ENCODE measurements around the gene SPIN3. TPM values are rescaled to one million over a fixed set of nuclear protein-coding genes. Genes with fewer than 3 reads are reported as not detected.

The SPIN3 gene
- total and polyA plus RNA-seq, 2 of the 13 experiments (the other 11 are each of a cell fraction or from before 2014, with no cell fraction given), result 8.4 to 8.8 TPM

DNA sequence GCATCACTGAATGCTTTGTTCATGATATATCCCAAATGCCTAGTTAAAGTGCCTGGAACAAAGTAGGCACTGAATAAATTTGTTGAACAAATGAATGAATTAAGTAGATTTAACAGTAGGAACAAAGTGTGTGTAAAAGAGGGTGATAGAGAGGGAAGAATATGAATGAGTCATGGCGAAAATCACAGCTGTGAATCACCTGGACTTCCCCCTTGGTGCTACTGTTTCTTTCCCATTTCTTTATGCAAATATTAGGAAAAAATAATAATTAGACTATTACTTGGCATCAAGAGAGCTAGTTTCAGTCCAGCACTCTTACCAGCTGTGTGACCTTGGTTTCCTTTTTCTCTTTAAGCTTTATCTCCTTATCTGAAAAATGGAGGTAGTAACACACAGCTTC is 9.2 kb downstream of the SPIN3 start:
- POLR2A ChIA-PET, result no interaction called here
- intact Hi-C loops (cut with micrococcal nuclease; ENCODE audit: unreplicated experiment), result no loop called here

DNA sequence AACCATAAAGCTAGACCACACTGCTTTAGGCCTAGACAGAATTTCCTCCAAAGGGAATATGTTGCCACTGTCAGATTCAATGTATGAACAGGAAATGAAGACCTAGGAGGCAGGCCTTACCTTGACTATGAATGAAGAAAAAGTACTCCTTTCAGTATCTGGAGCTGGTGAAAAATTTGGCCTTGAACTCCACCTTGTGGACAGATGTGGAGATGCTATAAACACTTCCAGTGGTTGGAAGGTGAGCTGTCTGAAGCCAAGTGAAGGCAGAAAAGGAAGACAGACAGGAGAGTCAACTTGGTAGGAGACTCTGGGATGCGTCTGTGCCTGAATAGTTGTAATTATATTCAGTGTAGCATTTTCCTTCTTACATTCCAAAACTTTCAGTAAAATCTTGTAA is 17.2 kb downstream of the SPIN3 start:
- Histone ChIP-seq H3K27me3 (ENCODE audit: control insufficient read depth in 1 of 2, insufficient read depth in 2 of 2, low read length in 2 of 2) (no peaks in the 10 kb centered on the region), H3K9ac (ENCODE audit: insufficient read depth, low read depth, low read length) (no peak overlapping the region), H4K20me1 (ENCODE audit: insufficient read depth, low read length) (no peaks in the 10 kb centered on the region), H3K36me3 (replicated peaks in 1 of 2; ENCODE audit: control insufficient read depth in 1 of 2, insufficient read depth in 2 of 2, low read length in 2 of 2) (peaks cover 5 to 13% of the 10 kb centered on the region in 2 experiments; a peak in 3 of 5 replicates), H3K27ac (ENCODE audit: extremely low read length, insufficient read depth, low read length) (no peak overlapping the region), H3K79me2 (ENCODE audit: insufficient read depth, low read length) (no peaks in the 10 kb centered on the region), H3K4me1 (ENCODE audit: insufficient read depth, low read length) (no peaks in the 10 kb centered on the region), H2AFZ (ENCODE audit: low read length) (no peak overlapping the region), H3K4me3 (replicated peaks in 1 of 3; ENCODE audit: insufficient read depth in 1 of 3, low read depth in 2 of 3, low read length in 3 of 3) (no peak overlapping the region), H3K9me3 (ENCODE audit: low read length) (no peaks in the 10 kb centered on the region), H3K4me2 (ENCODE audit: low read depth, low read length) (no peak overlapping the region)
- DNase-seq (ENCODE audit: low spot score) (peak; percentile 14), ATAC-seq (peak; percentile 74), FAIRE-seq (peak; percentile 72)
- BruUV-seq (replicated peaks), result no TSS peak
- TF ChIP-seq ZFP36L1 (CRISPR knock-in tag; IDR thresholded peaks at IDR 0.05) (no peak), SMC3 (IDR thresholded peaks at IDR 0.05; ENCODE audit: low read length) (peak; percentile 71), NFATC3 (CRISPR knock-in tag; IDR thresholded peaks at IDR 0.05) (no peak), STAG1 (CRISPR knock-in tag; IDR thresholded peaks at IDR 0.05) (peak; percentile 66), HOXA5 (CRISPR knock-in tag; IDR thresholded peaks at IDR 0.05) (no peak), NFE2L2 (IDR thresholded peaks at IDR 0.05; ENCODE audit: low read length) (no peak)
- TF ChIP-seq, protein P1, sequence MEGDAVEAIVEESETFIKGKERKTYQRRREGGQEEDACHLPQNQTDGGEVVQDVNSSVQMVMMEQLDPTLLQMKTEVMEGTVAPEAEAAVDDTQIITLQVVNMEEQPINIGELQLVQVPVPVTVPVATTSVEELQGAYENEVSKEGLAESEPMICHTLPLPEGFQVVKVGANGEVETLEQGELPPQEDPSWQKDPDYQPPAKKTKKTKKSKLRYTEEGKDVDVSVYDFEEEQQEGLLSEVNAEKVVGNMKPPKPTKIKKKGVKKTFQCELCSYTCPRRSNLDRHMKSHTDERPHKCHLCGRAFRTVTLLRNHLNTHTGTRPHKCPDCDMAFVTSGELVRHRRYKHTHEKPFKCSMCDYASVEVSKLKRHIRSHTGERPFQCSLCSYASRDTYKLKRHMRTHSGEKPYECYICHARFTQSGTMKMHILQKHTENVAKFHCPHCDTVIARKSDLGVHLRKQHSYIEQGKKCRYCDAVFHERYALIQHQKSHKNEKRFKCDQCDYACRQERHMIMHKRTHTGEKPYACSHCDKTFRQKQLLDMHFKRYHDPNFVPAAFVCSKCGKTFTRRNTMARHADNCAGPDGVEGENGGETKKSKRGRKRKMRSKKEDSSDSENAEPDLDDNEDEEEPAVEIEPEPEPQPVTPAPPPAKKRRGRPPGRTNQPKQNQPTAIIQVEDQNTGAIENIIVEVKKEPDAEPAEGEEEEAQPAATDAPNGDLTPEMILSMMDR (CRISPR knock-in tag; IDR thresholded peaks at IDR 0.05), result peak; percentile 70
- POLR2A ChIA-PET, result interaction anchor here (1.5 kb wide), 1 partner anchor 17 kb away, joined by 5 read pairs; the partner anchor contains the start of gene SPIN3
- intact Hi-C loops (cut with micrococcal nuclease; ENCODE audit: unreplicated experiment), result loop anchor here (1.0 kb wide), 1 partner anchor 175 kb away; no protein-coding TSS in a partner anchor
- CTCF ChIA-PET (ENCODE audit: low intra/inter-chr PET ratio, low total read pairs), result interaction anchor here (1.4 to 2.2 kb wide), 2 partner anchors 175 to 214 kb away, joined by 5 to 12 read pairs; no protein-coding TSS in a partner anchor
- in situ Hi-C loops (cut with HindIII; ENCODE audit: extremely low pct_ligation_motif_present, low pct_unique_long_range_greater_than_20kb), result loop anchor here (25.0 kb wide), 1 partner anchor 166 kb away; no protein-coding TSS in a partner anchor
- 29% methylated on average over 1 of the region's 1 CpG for WGBS (ENCODE audit: low lambda C conversion rate)

More for the DNA sequence above, 9.2 kb downstream of the SPIN3 start:
- no peak overlapping the region for H3K27ac ChIP-seq (ENCODE audit: extremely low read length, insufficient read depth, low read length)
- H3K4me3 ChIP-seq (replicated peaks in 1 of 3; ENCODE audit: insufficient read depth in 1 of 3, low read depth in 2 of 3, low read length in 3 of 3), result no peak overlapping the region
- in situ Hi-C loops (cut with HindIII; ENCODE audit: extremely low pct_ligation_motif_present, low pct_unique_long_range_greater_than_20kb), result loop anchor here (25.0 kb wide), 1 partner anchor 174 kb away; no protein-coding TSS in a partner anchor
- CTCF ChIA-PET (ENCODE audit: low intra/inter-chr PET ratio, low total read pairs), result no interaction called here
- no peaks in the 10 kb centered on the region for H3K4me1 ChIP-seq (ENCODE audit: insufficient read depth, low read length)
- H3K9me3 ChIP-seq (ENCODE audit: low read length), result no peaks in the 10 kb centered on the region
- no peak for DNase-seq (ENCODE audit: low spot score)
- 95% methylated on average over 1 of the region's 1 CpG for WGBS (ENCODE audit: low lambda C conversion rate)
- no peaks in the 10 kb centered on the region for H3K79me2 ChIP-seq (ENCODE audit: insufficient read depth, low read length)
- no peak for FAIRE-seq
- BruUV-seq (replicated peaks), result no TSS peak
- no peak overlapping the region for H3K9ac ChIP-seq (ENCODE audit: insufficient read depth, low read depth, low read length)
- H2AFZ ChIP-seq (ENCODE audit: low read length), result no peak overlapping the region
- no peaks in the 10 kb centered on the region for H3K27me3 ChIP-seq (ENCODE audit: control insufficient read depth in 1 of 2, insufficient read depth in 2 of 2, low read length in 2 of 2)
- no peak overlapping the region for H3K4me2 ChIP-seq (ENCODE audit: low read depth, low read length)
- ATAC-seq, result no peak
- peaks cover 0 to 18% of the 10 kb centered on the region in 2 experiments; a peak in 3 of 5 replicates for H3K36me3 ChIP-seq (replicated peaks in 1 of 2; ENCODE audit: control insufficient read depth in 1 of 2, insufficient read depth in 2 of 2, low read length in 2 of 2)
- TF ChIP-seq CENPT (CRISPR knock-in tag; IDR thresholded peaks at IDR 0.05; ENCODE audit: low read depth), result no peak
- TF ChIP-seq RBFOX2 (IDR thresholded peaks at IDR 0.05; ENCODE audit: low read depth, low read length), result no peak
- no peaks in the 10 kb centered on the region for H4K20me1 ChIP-seq (ENCODE audit: insufficient read depth, low read length)

Measured in HepG2 (cell line).